HG03575 (cell line): Measurements from ENCODE around the gene CCDC148.

Experiments
- ATAC-seq: cut with Tn5 transposase; IDR thresholded peaks from one replicate; pipeline ENCODE4 v1.9.1; 2021; ENCODE audit not compliant: unreplicated experiment, insufficient number of reproducible peaks, low FRiP score; ENCODE audit errors: extremely low read depth

CCDC148 gene

DNA sequence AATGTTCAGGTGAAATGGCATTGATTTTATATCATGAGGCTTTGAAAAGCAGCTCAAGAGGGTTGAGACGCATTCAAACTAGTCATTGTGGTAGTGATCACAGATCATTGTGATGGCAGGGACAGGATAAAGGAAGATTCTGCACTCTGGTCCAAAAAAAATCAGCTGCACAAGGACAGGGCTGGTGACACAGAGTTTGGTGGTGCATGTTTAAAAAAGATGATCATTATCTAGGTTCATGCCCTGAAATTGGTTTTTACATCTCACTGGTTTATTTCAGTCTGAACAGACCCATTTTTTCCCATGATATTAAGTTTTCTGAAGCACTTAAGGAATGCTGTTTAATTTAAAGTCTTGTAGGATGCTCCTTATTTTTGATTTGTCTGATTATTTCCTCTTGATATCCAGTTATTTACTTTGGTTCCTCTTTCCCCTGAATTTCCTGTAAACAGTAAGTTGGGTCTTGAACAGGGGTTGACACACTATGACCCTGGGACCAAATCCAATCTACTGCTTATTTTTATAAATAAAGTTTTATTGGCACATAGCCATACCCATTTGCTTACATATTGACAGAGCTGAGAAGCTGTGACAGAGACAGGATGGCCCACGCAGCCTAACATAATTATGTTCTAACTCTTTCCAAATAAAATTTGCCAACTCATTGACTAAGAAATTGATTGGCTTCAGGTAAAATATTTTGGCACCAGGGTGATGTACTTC is 256.5 kb downstream of the CCDC148 start:
- ATAC-seq, result no peak

GRCh38 chr2:158197940-158198339 is 258.6 kb downstream of the CCDC148 start:
- no peak for ATAC-seq

DNA sequence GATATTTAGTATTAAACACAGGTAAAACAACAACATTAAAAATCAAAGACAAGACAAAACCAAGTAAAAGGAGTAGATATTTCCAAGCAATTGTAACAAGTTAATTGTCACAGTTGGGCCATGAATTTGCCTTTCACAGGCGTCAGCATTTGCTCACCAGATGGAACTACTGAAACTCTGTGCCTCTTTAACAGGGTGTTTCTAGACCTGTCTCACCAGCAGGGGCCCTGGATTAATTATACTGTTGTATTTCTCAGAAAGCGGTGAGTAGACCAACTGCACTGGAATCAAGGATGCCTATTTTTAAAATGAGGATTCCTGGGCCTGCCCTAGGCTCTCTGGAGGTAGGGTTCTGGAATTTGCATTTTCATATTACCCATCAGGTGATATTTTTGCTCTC is 262.3 kb downstream of the CCDC148 start:
- no peak for ATAC-seq

DNA sequence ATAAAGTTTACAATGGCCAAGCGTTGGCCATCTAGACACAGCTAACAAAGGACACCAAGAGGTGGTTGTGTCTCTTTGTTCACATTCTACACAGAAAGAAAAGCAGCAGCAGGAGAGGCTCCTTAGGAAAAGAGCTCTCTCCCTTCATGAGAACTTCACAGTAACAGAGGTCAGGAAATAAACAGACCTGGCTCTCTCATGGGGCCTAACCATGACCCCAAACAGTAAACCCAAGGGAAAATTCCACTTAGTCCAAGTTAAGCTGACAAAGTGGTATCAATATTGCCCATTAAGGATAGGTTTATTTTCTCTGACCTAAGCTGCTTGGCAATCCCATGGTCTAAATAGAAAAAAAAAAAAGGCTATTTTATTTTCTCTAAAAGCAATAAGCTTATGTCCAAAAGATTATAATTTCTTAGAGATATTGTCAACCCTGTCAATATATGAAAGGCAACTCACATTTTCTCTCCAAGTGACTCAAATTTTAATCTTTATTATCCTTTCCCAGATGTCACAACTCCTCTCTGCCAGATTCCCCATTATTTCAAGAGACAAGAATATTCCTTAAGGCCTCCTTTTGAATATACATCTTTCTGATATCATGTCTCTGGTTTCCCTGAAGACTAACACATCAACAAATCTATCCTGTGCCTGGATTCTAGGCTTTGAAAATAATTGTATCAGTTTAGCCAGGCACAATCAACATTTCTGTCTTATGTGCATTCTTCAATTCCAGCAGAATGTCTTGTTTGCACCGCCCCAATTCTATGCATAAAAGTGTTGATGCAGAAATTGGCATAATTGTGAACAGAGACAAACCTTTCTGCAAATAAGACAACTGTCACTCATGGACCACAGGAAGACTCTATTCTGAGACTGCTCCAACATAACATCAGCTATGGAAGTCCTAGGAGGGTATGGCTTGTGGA is 263.8 kb downstream of the CCDC148 start:
- no peak for ATAC-seq

GRCh38 chr2:158191076-158191895 is 265.3 kb downstream of the CCDC148 start:
- peak; percentile 79 for ATAC-seq

DNA sequence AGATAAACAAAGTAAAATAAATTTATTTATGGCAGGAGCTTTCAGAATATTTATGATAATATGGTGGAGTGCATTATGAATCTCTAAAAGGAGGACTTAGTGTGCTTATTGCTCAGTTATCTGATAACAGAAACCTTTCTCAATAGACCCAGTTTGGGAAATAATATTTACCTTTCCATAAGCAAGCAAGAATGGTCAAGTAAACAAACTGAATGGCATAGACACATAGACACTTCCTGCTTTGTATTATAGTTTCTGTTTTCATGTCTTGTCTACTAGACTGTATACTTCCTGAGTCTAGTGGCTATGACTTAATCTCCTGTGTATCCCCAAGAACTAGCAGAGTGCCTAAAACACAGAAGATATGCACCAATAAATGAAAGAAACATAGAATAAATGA is 267.0 kb downstream of the CCDC148 start:
- ATAC-seq, result no peak

GRCh38 chr2:158187908-158188307 is 268.6 kb downstream of the CCDC148 start:
- ATAC-seq, result no peak

- ATAC-seq, result no peak
Measured at GRCh38 chr2:158184556-158185343, 271.8 kb downstream of the CCDC148 start.

GRCh38 chr2:158184001-158184400 is 272.6 kb downstream of the CCDC148 start:
- no peak for ATAC-seq

DNA sequence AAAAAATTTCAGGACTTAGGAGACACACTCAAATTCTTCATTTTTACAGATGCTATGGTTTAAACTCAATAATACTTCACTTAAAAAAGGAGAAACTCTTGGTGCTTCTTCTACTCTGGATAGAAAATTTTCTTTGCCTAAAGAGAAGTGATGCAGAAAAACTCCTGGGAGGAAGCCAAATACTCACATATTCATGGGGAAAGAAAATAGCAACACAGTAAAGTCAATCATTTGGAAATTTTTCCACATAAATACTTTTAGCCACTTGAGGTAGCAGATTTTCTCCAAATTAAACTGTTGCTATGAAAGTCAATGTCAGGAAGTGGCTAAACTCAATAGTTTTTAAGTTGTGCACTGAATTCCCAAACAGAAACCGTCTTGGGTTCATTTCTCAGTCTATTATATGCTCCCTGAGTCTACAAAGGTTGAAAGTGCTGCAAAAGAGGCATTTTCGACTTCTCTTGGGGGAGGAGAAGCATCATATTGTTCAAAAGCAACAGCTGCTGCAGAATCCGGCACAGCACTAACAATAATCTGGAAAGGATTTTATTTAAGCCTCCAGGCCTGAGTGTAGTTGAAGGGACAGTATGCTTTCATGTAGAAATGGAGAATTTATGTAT is 273.8 kb downstream of the CCDC148 start:
- ATAC-seq, result no peak

- no peak for ATAC-seq
Measured at GRCh38 chr2:158181171-158181570, 275.4 kb downstream of the CCDC148 start.

- ATAC-seq, result no peak
Measured at GRCh38 chr2:158179660-158180059, 276.9 kb downstream of the CCDC148 start.

- no peak for ATAC-seq
Measured at GRCh38 chr2:158178646-158179045, 277.9 kb downstream of the CCDC148 start.

DNA sequence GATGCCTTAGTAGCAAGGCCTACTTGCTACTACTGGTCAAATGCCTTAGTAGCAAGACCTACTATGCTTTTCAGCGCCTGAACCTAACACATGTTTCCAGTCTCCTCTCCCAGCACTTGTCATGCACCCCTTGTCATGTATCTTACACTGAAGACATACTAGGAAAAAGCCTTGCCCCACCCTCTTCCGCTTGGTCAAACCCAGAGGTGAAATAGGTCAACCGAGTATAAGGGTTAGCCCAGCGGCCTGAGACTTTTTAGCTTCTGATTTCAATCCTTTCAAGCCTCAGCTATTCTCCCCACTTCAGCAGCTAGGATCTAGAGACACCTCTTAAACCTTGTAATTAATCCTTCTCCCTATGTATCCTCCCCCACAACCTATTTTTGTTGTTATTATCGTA is 281.6 kb downstream of the CCDC148 start:
- no peak for ATAC-seq

GRCh38 chr2:158174495-158174894 is 282.1 kb downstream of the CCDC148 start:
- ATAC-seq, result no peak

DNA sequence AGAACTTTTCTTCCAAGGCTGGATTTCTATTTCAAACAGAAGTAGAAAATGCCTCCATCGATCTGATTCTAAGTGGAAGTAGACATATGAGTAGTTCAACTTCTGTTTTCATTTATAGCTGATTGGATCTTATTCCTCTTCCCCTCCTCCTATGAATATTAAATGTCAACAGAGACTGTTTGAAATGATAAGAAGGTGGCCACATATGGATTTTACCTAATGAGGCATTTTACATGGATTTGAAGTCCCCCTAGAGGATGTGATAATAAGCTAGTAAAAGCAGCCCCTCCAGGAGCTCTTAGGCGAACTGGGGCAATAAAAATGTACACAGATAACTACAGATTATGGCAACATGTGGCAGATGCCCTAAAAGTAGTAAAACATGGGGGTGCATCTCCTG is 283.8 kb downstream of the CCDC148 start:
- no peak for ATAC-seq

GRCh38 chr2:158154596-158154995 is 302.0 kb downstream of the CCDC148 start:
- no peak for ATAC-seq

DNA sequence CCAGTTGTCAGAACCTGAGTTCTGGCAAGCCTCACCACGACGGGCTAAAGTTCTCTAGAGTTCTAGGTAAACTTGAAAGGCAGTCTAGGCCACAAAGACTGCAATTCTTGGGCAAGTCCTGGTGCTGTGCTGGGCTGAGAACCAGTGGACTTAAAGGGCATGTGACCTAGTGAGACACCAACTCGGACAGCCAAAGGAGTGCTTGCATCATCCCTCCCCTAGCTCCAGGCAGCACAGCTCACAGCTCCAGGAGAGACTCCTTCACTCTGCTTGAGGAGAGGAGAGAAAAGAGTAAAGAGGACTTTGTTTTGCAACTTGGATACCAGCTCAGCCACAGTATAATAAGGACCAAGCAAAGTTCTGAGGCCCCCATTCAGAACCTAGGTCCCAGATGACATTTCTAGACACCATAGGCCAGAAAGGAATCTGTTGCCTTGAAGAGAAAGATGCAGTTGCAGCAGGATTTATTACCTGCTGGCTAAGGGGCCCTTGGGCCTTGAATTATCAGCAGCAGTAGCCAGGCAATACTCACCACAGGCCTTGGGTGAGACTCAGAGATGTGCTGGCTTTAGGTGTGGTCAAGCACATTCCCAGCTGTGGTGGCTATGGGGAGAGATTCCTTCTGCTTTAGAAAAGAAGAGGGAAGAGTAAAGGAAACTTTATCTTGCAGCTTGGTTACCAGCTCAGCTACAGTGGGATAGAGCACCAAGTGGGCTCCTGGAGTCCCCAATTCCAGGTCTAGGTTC is 303.1 kb downstream of the CCDC148 start:
- ATAC-seq, result no peak
